Endothelial cell of umbilical vein (primary cell): Measurements from ENCODE around the gene BSG. TPM values are rescaled to one million over a fixed set of nuclear protein-coding genes. Genes with fewer than 3 reads are reported as not detected.

ENCODE experiments used
- BruUV-seq: library from RNA; stranded (reverse); fragments of 400-500 nt; replicated peaks from 2 replicates; lab custom pipeline; 2021; lab: Mats Ljungman, UMichigan
- CTCF ChIA-PET: fragments of 300-600, 350-600 bp; sonication (Branson Sonifier 250); formaldehyde crosslinking; loops from one replicate; lab custom pipeline; 2021; ENCODE audit warnings: antibody characterized with exemption, inconsistent platforms; lab: Charles Lee
- POLR2A ChIA-PET: fragments of 300-600, 350-600 bp; sonication (Branson Sonifier 250); formaldehyde crosslinking; loops from one replicate; lab custom pipeline; 2021; ENCODE audit warnings: antibody characterized with exemption, inconsistent platforms; lab: Charles Lee
- DNase-seq: peaks from one replicate; pipeline ENCODE4 v3.0.0-alpha.2; 2011; ENCODE audit warnings: low read depth, low spot score
- FAIRE-seq: peaks from 2 replicates; lab custom pipeline; 2011; peaks lifted over from hg19 to GRCh38; lab: Jason Lieb, UNC
- H2AFZ ChIP-seq: 2 replicates; pipeline ENCODE4 v1.6.0; 2012; ENCODE audit warnings: low read depth, low read length, control low read depth, inconsistent platforms
- H3K27ac ChIP-seq: 2 replicates; pipeline ENCODE4 v1.5.1; 2011; ENCODE audit warnings: low read depth, mild to moderate bottlenecking, control low read depth, low read length, moderate library complexity; ENCODE audit not compliant: insufficient read depth
- H3K27me3 ChIP-seq, 2 experiments: 2 replicates each; pipeline versions ENCODE4 v1.6.0 to v1.6.1; 2011; ENCODE audit warnings: low read length in 2 of 2, mixed read lengths in 1 of 2; ENCODE audit not compliant: control insufficient read depth in 2 of 2, insufficient read depth in 2 of 2
- H3K36me3 ChIP-seq, 2 experiments: 2 replicates in 1 of 2; 3 replicates in 1 of 2; pipeline ENCODE4 v1.5.1; 2011; ENCODE audit warnings: low read length in 2 of 2, mild to moderate bottlenecking in 1 of 2, moderate library complexity in 1 of 2; ENCODE audit not compliant: control insufficient read depth in 2 of 2, insufficient read depth in 2 of 2; ENCODE audit errors: extremely low read depth in 1 of 2
- H3K4me1 ChIP-seq: 3 replicates; pipeline ENCODE4 v1.5.1; 2011; ENCODE audit warnings: mild to moderate bottlenecking, low read length; ENCODE audit not compliant: control insufficient read depth, insufficient read depth; ENCODE audit errors: extremely low read depth
- H3K4me2 ChIP-seq: 2 replicates; pipeline ENCODE4 v1.6.1; 2011; ENCODE audit warnings: low read length, control low read depth, mixed read lengths; ENCODE audit not compliant: insufficient read depth
- H3K4me3 ChIP-seq, 3 experiments: fragments of 200-600 bp in 1 of 3; sonication (generic), shearing (Covaris generic) in 1 of 3; replicated peaks in 1 of 3; 2 replicates each; pipeline ENCODE4 v1.5.1; 2011 to 2016; ENCODE audit warnings: control low read depth in 3 of 3, low read length in 3 of 3, mild to moderate bottlenecking in 2 of 3, inconsistent platforms in 1 of 3, low read depth in 1 of 3, moderate library complexity in 1 of 3; ENCODE audit not compliant: insufficient read depth in 1 of 3
- H3K79me2 ChIP-seq: 2 replicates; pipeline ENCODE4 v1.6.0; 2012; ENCODE audit warnings: low read length, inconsistent platforms; ENCODE audit not compliant: control insufficient read depth, insufficient read depth
- H3K9ac ChIP-seq: replicated peaks from 2 replicates; pipeline ENCODE3; 2011; ENCODE audit warnings: low read length, control low read depth; ENCODE audit not compliant: insufficient read depth; ENCODE audit errors: extremely low read depth
- H3K9me1 ChIP-seq: replicated peaks from 3 replicates; pipeline ENCODE4 v1.6.0; 2011; ENCODE audit warnings: mild to moderate bottlenecking, low read length; ENCODE audit not compliant: control insufficient read depth, insufficient read depth; ENCODE audit errors: extremely low read depth
- H3K9me3 ChIP-seq: replicated peaks from 2 replicates; pipeline ENCODE4 v1.5.1; 2012; ENCODE audit warnings: low read length, inconsistent platforms; ENCODE audit not compliant: control insufficient read depth, insufficient read depth
- H4K20me1 ChIP-seq: replicated peaks from 2 replicates; pipeline ENCODE3; 2011; ENCODE audit warnings: mild to moderate bottlenecking, low read length; ENCODE audit not compliant: control insufficient read depth, insufficient read depth; ENCODE audit errors: extremely low read depth
- EZH2 ChIP-seq: IDR thresholded peaks from 2 replicates; pipeline ENCODE4 v1.6.1; 2012; ENCODE audit warnings: borderline replicate concordance, low read depth, mild to moderate bottlenecking, moderate library complexity, low read length, inconsistent platforms; ENCODE audit not compliant: severe bottlenecking
- FOS ChIP-seq: IDR thresholded peaks from 2 replicates; pipeline ENCODE4 v1.6.1; 2011; ENCODE audit warnings: mild to moderate bottlenecking, low read length, moderate library complexity, borderline replicate concordance; ENCODE audit not compliant: insufficient read depth
- GATA2 ChIP-seq: IDR thresholded peaks from 2 replicates; pipeline ENCODE4 v1.7.0; 2011; ENCODE audit warnings: low read depth, mild to moderate bottlenecking, moderate library complexity, mixed read lengths, low read length; ENCODE audit not compliant: insufficient read length, insufficient read depth
- JUN ChIP-seq: IDR thresholded peaks from 2 replicates; pipeline ENCODE4 v1.6.1; 2011; ENCODE audit warnings: borderline replicate concordance, low read depth; ENCODE audit not compliant: insufficient read length, insufficient read depth
- MYC ChIP-seq: IDR thresholded peaks from one replicate; pipeline ENCODE4 v1.6.1; 2011; ENCODE audit warnings: mild to moderate bottlenecking, low read depth, low read length
- POLR2A ChIP-seq: IDR thresholded peaks from 2 replicates; pipeline ENCODE4 v1.6.1; 2012; ENCODE audit warnings: low read depth, mild to moderate bottlenecking, control low read depth, low read length
- POLR2AphosphoS5 ChIP-seq: IDR thresholded peaks from 2 replicates; pipeline ENCODE4 v1.6.1; 2012; ENCODE audit warnings: low read depth, mild to moderate bottlenecking, control low read depth, low read length, moderate library complexity; ENCODE audit not compliant: insufficient read depth
- dilution Hi-C: fragments of 300-500 bp; cut with MboI; formaldehyde crosslinking; loops from one replicate; pipeline ENCODE4 v1.15.0; 2019; ENCODE audit warnings: low sequenced_read_pairs; ENCODE audit not compliant: extremely low pct_ligation_motif_present
- intact Hi-C: fragments of 100-400 bp; cut with micrococcal nuclease; formaldehyde crosslinking; loops from one replicate; pipeline ENCODE4 v1.10.0; 2022
- polyA plus RNA-seq, 4 experiments: library from polyadenylated mRNA; depleted of rRNA in 3 of 4; stranded (reverse) in 3 of 4; unstranded in 1 of 4; fragments of >200 nt; gene quantifications; 2 replicates each; pipeline versions ENCODE4 v1.2.1 to v1.2.3, GENCODE V29; 2011 to 2012; ENCODE audit warnings: missing spikeins in 1 of 4
- total RNA-seq: library from RNA; stranded (reverse); gene quantifications from 2 replicates; pipeline ENCODE4 v1.2.3, GENCODE V29; 2021
- TF ChIP-seq, protein P1 (sequence below), 2 donors: IDR thresholded peaks; 1 replicate in 1 of 2; 2 replicates in 1 of 2; pipeline ENCODE4 v1.5.1; 2011; ENCODE audit warnings: low read length in 2 of 2, mild to moderate bottlenecking in 2 of 2, moderate library complexity in 2 of 2, control low read depth in 1 of 2, inconsistent platforms in 1 of 2, low read depth in 1 of 2; ENCODE audit not compliant: insufficient read depth in 1 of 2; ENCODE audit errors: extremely low read depth in 1 of 2
- TF ChIP-seq, protein P2 (sequence below): IDR thresholded peaks from 2 replicates; pipeline ENCODE4 v1.6.1; 2011; ENCODE audit not compliant: insufficient read depth, insufficient read length

BSG gene
- total and polyA plus RNA-seq, 2 donors (not counting 3 experiments of a cell fraction or from before 2014, with no cell fraction given), result 485 to 661 TPM

DNA sequence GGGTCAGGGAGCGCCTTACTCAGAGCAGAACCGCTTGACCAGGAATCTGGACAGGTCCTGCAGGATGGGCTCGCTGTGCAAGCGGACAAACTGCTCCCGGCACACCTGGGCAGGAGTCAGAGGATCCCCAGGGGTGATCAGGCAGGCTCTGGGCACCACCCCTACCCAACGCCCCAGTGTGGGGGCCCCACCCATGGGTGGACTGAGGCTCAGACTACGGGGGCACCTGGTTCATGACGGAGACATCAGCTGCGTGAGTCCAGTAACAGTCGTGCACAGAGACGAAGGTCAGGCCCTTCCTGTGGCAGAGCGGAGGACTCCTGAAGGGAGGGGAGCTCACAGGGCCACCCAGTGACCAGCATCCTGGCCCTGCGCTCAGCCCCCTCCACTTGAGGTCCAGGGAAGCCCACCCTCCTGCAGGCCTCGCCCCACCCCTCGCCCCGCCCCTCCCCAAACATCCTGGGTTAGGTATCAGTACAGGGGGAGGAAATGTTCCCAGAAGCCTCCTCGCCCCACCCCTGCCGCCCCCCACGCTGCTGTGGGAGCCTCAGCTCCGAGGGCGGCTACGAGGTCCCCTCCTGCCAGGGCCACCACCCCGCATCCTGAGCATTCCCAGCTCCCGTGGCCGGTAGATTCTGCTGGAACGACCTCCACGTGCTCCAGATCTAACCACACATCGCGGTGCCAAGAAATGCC lies 45.3 kb downstream of the BSG start:
- POLR2A ChIA-PET, result no interaction called here
- intact Hi-C loops (no loop called here), dilution Hi-C loops (no loop called here)
- Histone ChIP-seq H3K27ac (no peak overlapping the region), H3K79me2 (no peaks in the 10 kb centered on the region), H3K4me3 (no peak overlapping the region), H3K36me3 (peaks cover 3 to 19% of the 10 kb centered on the region in 2 experiments), H3K4me1 (no peaks in the 10 kb centered on the region), H4K20me1 (no peaks in the 10 kb centered on the region), H3K9ac (no peak overlapping the region), H2AFZ (no peak overlapping the region), H3K9me1 (no peaks in the 10 kb centered on the region), H3K9me3 (no peaks in the 10 kb centered on the region), H3K4me2 (no peak overlapping the region), H3K27me3 (no peaks in the 10 kb centered on the region)
- TF ChIP-seq FOS, result no peak
- TF ChIP-seq POLR2A, result no peak
- no peak for TF ChIP-seq GATA2
- TF ChIP-seq EZH2, result no peak
- TF ChIP-seq, protein P1, sequence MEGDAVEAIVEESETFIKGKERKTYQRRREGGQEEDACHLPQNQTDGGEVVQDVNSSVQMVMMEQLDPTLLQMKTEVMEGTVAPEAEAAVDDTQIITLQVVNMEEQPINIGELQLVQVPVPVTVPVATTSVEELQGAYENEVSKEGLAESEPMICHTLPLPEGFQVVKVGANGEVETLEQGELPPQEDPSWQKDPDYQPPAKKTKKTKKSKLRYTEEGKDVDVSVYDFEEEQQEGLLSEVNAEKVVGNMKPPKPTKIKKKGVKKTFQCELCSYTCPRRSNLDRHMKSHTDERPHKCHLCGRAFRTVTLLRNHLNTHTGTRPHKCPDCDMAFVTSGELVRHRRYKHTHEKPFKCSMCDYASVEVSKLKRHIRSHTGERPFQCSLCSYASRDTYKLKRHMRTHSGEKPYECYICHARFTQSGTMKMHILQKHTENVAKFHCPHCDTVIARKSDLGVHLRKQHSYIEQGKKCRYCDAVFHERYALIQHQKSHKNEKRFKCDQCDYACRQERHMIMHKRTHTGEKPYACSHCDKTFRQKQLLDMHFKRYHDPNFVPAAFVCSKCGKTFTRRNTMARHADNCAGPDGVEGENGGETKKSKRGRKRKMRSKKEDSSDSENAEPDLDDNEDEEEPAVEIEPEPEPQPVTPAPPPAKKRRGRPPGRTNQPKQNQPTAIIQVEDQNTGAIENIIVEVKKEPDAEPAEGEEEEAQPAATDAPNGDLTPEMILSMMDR (IDR thresholded peaks at IDR 0.05; ENCODE audit: extremely low read depth in 1 of 2, insufficient read depth in 1 of 2, low read depth in 1 of 2, low read length in 2 of 2), result no peak
- TF ChIP-seq, protein P2, sequence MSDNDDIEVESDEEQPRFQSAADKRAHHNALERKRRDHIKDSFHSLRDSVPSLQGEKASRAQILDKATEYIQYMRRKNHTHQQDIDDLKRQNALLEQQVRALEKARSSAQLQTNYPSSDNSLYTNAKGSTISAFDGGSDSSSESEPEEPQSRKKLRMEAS, result no peak
- TF ChIP-seq POLR2AphosphoS5, result no peak
- no peak for TF ChIP-seq JUN
- no peak for TF ChIP-seq MYC
- no peak for DNase-seq
- BruUV-seq, result no TSS peak
- no peak for FAIRE-seq
- CTCF ChIA-PET, result no interaction called here
